Liver (tissue), 9 donors: ENCODE results near the gene AAK1. TPM values are rescaled to one million over a fixed set of nuclear protein-coding genes. Genes with fewer than 3 reads are reported as not detected.

ENCODE experiments used
- DNase-seq: peaks from one replicate; pipeline ENCODE4 v3.0.0-alpha.2; 2017; ENCODE audit warnings: low spot score
- H3K27ac ChIP-seq, 2 donors: one replicate each; pipeline ENCODE4 v1.7.0; 2013; ENCODE audit warnings: inconsistent platforms in 2 of 2, low read length in 2 of 2, control low read depth in 1 of 2, low read depth in 1 of 2, mild to moderate bottlenecking in 1 of 2
- H3K27me3 ChIP-seq, 4 donors: one replicate each; pipeline versions ENCODE4 v1.6.1 to v1.7.0; 2013; ENCODE audit warnings: low read length in 3 of 4, inconsistent platforms in 1 of 4, mild to moderate bottlenecking in 1 of 4, moderate library complexity in 1 of 4; ENCODE audit not compliant: control insufficient read depth in 4 of 4, insufficient read depth in 4 of 4
- H3K36me3 ChIP-seq, 4 donors: one replicate each; pipeline versions ENCODE4 v1.6.1 to v1.7.0; 2013; ENCODE audit warnings: low read length in 3 of 4, mild to moderate bottlenecking in 3 of 4, low read depth in 1 of 4, moderate library complexity in 1 of 4; ENCODE audit not compliant: control insufficient read depth in 4 of 4, insufficient read depth in 3 of 4
- H3K4me1 ChIP-seq, 4 donors: one replicate each; pipeline versions ENCODE4 v1.6.1 to v1.7.0; 2013; ENCODE audit warnings: low read length in 3 of 4, mild to moderate bottlenecking in 3 of 4, moderate library complexity in 1 of 4; ENCODE audit not compliant: control insufficient read depth in 4 of 4, insufficient read depth in 4 of 4
- H3K4me3 ChIP-seq, 3 donors: one replicate each; pipeline versions ENCODE4 v1.6.1 to v1.7.0; 2013; ENCODE audit warnings: low read length in 3 of 3, control low read depth in 1 of 3, low read depth in 1 of 3, mild to moderate bottlenecking in 1 of 3
- H3K9ac ChIP-seq, 2 donors: one replicate each; pipeline ENCODE4 v1.7.0; 2013; ENCODE audit warnings: low read length in 2 of 2, mild to moderate bottlenecking in 2 of 2, moderate library complexity in 2 of 2, control low read depth in 1 of 2, low read depth in 1 of 2
- H3K9me3 ChIP-seq, 4 donors: one replicate each; pipeline versions ENCODE4 v1.6.1 to v1.7.0; 2013; ENCODE audit warnings: low read length in 3 of 4; ENCODE audit not compliant: control insufficient read depth in 4 of 4
- ATF3 ChIP-seq: IDR thresholded peaks from 2 replicates; pipeline ENCODE4 v1.6.1; 2016; ENCODE audit warnings: antibody characterized with exemption
- CTCF ChIP-seq: fragments of 150-350 bp; IDR thresholded peaks from 2 replicates; pipeline ENCODE4 v1.5.1; 2017; ENCODE audit warnings: improper control_type of control experiment, low read depth, low read length; ENCODE audit not compliant: missing input control
- EGR1 ChIP-seq, 2 donors: IDR thresholded peaks; 2 replicates each; pipeline ENCODE4 v1.6.1; 2016 to 2018; ENCODE audit warnings: antibody characterized with exemption in 2 of 2, low read depth in 2 of 2
- FOXA1 ChIP-seq: IDR thresholded peaks from 2 replicates; pipeline ENCODE4 v1.6.1; 2016; ENCODE audit warnings: antibody characterized with exemption
- FOXA2 ChIP-seq: IDR thresholded peaks from 2 replicates; pipeline ENCODE4 v1.6.1; 2016; ENCODE audit warnings: antibody characterized with exemption
- HNF4A ChIP-seq, 2 donors: conservative IDR thresholded peaks; 2 replicates each; pipeline ENCODE4 v1.6.1; 2016; ENCODE audit warnings: antibody characterized with exemption in 2 of 2, mild to moderate bottlenecking in 2 of 2
- HNF4G ChIP-seq: IDR thresholded peaks from 2 replicates; pipeline ENCODE4 v1.6.1; 2016; ENCODE audit warnings: antibody characterized with exemption
- JUND ChIP-seq, 2 donors: IDR thresholded peaks; 2 replicates each; pipeline ENCODE4 v1.6.1; 2016; ENCODE audit warnings: antibody characterized with exemption in 2 of 2
- MAX ChIP-seq: IDR thresholded peaks from 2 replicates; pipeline ENCODE4 v1.6.1; 2016; ENCODE audit warnings: antibody characterized with exemption
- NR2F2 ChIP-seq: IDR thresholded peaks from 2 replicates; pipeline ENCODE4 v1.6.1; 2016; ENCODE audit warnings: antibody characterized with exemption
- RAD21 ChIP-seq, 2 donors: IDR thresholded peaks; 2 replicates each; pipeline ENCODE4 v1.6.1; 2016; ENCODE audit warnings: antibody characterized with exemption in 2 of 2, mild to moderate bottlenecking in 2 of 2
- REST ChIP-seq: IDR thresholded peaks from 2 replicates; pipeline ENCODE4 v1.6.1; 2016; ENCODE audit warnings: antibody characterized with exemption, mild to moderate bottlenecking
- RXRA ChIP-seq, 2 donors: IDR thresholded peaks; 2 replicates each; pipeline ENCODE4 v1.6.1; 2017 to 2018; ENCODE audit warnings: antibody characterized with exemption in 2 of 2, mild to moderate bottlenecking in 1 of 2
- SP1 ChIP-seq: IDR thresholded peaks from 2 replicates; pipeline ENCODE4 v1.6.1; 2018; ENCODE audit warnings: antibody characterized with exemption, mild to moderate bottlenecking
- TAF1 ChIP-seq: conservative IDR thresholded peaks from 2 replicates; pipeline ENCODE4 v1.6.1; 2016; ENCODE audit warnings: antibody characterized with exemption, mild to moderate bottlenecking
- YY1 ChIP-seq: IDR thresholded peaks from 2 replicates; pipeline ENCODE4 v1.6.1; 2016; ENCODE audit warnings: antibody characterized with exemption, mild to moderate bottlenecking
- ZBTB33 ChIP-seq: IDR thresholded peaks from 2 replicates; pipeline ENCODE4 v1.6.1; 2016; ENCODE audit warnings: antibody characterized with exemption
- WGBS: extraction: QIAGEN DNeasy Blood & Tissue Kit; methylation state at CpG from one replicate; pipeline ENCODE4 v1.1.7; 2013; 5-methylcytosine and 5-hydroxymethylcytosine counted together
- polyA plus RNA-seq, 2 donors: library from polyadenylated mRNA; stranded (reverse) in 1 of 2; unstranded in 1 of 2; fragments of 200-250 nt in 1 of 2; fragments of >200 nt in 1 of 2; fragmentation: Nextera tagmentation in 1 of 2; extraction: Ambion mirVana in 1 of 2; gene quantifications; one replicate each; pipeline versions ENCODE4 v1.2.1 to v1.2.3, GENCODE V29; 2013 to 2015
- total RNA-seq, 2 donors: library from RNA; depleted of rRNA; stranded (reverse); fragments of >200 nt; gene quantifications; one replicate each; pipeline ENCODE4 v1.2.3, GENCODE V29; 2014
- donor health status: healthy.
- donor health status: healthy.
- donor health status: healthy.
- donor health status: healthy.
- donor health status: healthy.

Gene AAK1
- total and polyA plus RNA-seq, 4 donors: 3.9 to 14.3 (median 11.3) TPM

GRCh38 chr2:69512446-69512845, 131.1 kb downstream of the AAK1 start (continued):
- TF ChIP-seq ATF3 (no peak), TAF1 (no peak)

- no peak overlapping the region for H3K27ac ChIP-seq
- H3K4me1 ChIP-seq: no peaks in the 10 kb centered on the region
- DNase-seq: no peak
- no peaks in the 10 kb centered on the region for H3K9me3 ChIP-seq
- peaks cover 11 to 60% (median 50%) of the 10 kb centered on the region in 4 donors for H3K36me3 ChIP-seq
- H3K4me3 ChIP-seq: no peak overlapping the region
- no peaks in the 10 kb centered on the region for H3K27me3 ChIP-seq
- H3K9ac ChIP-seq: no peak overlapping the region
- 52% methylated on average over 2 of the region's 2 CpGs for WGBS
- TF ChIP-seq EGR1 (IDR thresholded peaks at IDR 0.05; ENCODE audit: low read depth in 2 of 2) (no peak), SP1 (no peak), RXRA (IDR thresholded peaks at IDR 0.05) (no peak), FOXA1 (no peak), JUND (IDR thresholded peaks at IDR 0.05) (no peak), RAD21 (IDR thresholded peaks at IDR 0.05) (no peak), REST (no peak), HNF4A (conservative IDR thresholded peaks at IDR 0.05) (no peak), MAX (no peak)
Measured at GRCh38 chr2:69510204-69510603, 133.3 kb downstream of the AAK1 start.

- no peaks in the 10 kb centered on the region for H3K4me1 ChIP-seq
- H3K4me3 ChIP-seq: no peak overlapping the region
- H3K9ac ChIP-seq: no peak overlapping the region
- DNase-seq: no peak
- no peak overlapping the region for H3K27ac ChIP-seq
- H3K27me3 ChIP-seq: no peaks in the 10 kb centered on the region
- 97% methylated on average over 7 of the region's 7 CpGs for WGBS
- H3K36me3 ChIP-seq: peaks cover 11 to 60% (median 50%) of the 10 kb centered on the region in 4 donors
- TF ChIP-seq HNF4A (conservative IDR thresholded peaks at IDR 0.05) (no peak), NR2F2 (no peak), CTCF (no peak), EGR1 (IDR thresholded peaks at IDR 0.05; ENCODE audit: low read depth in 2 of 2) (no peak), HNF4G (no peak), RXRA (IDR thresholded peaks at IDR 0.05) (no peak), YY1 (no peak), REST (no peak), JUND (IDR thresholded peaks at IDR 0.05) (no peak), MAX (no peak), ZBTB33 (no peak), ATF3 (no peak), FOXA2 (no peak), RAD21 (IDR thresholded peaks at IDR 0.05) (no peak), SP1 (no peak), FOXA1 (no peak)
- H3K9me3 ChIP-seq: no peaks in the 10 kb centered on the region
Measured at GRCh38 chr2:69509750-69510140, 133.8 kb downstream of the AAK1 start.
